CD14-positive monocyte (primary cell): ENCODE results near the gene RERE. TPM values are rescaled to one million over a fixed set of nuclear protein-coding genes. Genes with fewer than 3 reads are reported as not detected.

Source experiments
- DNase-seq, 3 donors: peaks; one replicate each; pipeline ENCODE4 v3.0.0-alpha.2; 2011 to 2022
- H2AFZ ChIP-seq: 2 replicates; pipeline ENCODE4 v1.6.0; 2012; ENCODE audit warnings: mild to moderate bottlenecking, low read depth, low read length, inconsistent platforms; ENCODE audit not compliant: insufficient read depth, poor library complexity, severe bottlenecking
- H3K27ac ChIP-seq, 2 donors: 1 replicate in 1 of 2; 2 replicates in 1 of 2; pipeline ENCODE4 v1.5.1; 2012 to 2013; ENCODE audit warnings: low read length in 2 of 2, control low read depth in 1 of 2, inconsistent platforms in 1 of 2, low read depth in 1 of 2, mild to moderate bottlenecking in 1 of 2
- H3K27me3 ChIP-seq, 2 donors: one replicate each; pipeline versions ENCODE4 v1.6.0 to v1.6.1; 2011 to 2013; ENCODE audit warnings: low read length in 2 of 2; ENCODE audit not compliant: control insufficient read depth in 2 of 2, insufficient read depth in 2 of 2
- H3K36me3 ChIP-seq, 2 donors: replicated peaks in 1 of 2; 1 replicate in 1 of 2; 2 replicates in 1 of 2; pipeline versions ENCODE4 v1.5.1 to v1.6.1; 2012 to 2013; ENCODE audit warnings: low read length in 2 of 2, control low read depth in 1 of 2, inconsistent platforms in 1 of 2, mild to moderate bottlenecking in 1 of 2; ENCODE audit not compliant: insufficient read depth in 2 of 2, control insufficient read depth in 1 of 2
- H3K4me1 ChIP-seq, 2 donors: 1 replicate in 1 of 2; 2 replicates in 1 of 2; pipeline versions ENCODE4 v1.5.1 to v1.6.1; 2012 to 2013; ENCODE audit warnings: low read length in 2 of 2, control low read depth in 1 of 2, inconsistent platforms in 1 of 2, mild to moderate bottlenecking in 1 of 2, moderate library complexity in 1 of 2; ENCODE audit not compliant: insufficient read depth in 2 of 2, control insufficient read depth in 1 of 2
- H3K4me2 ChIP-seq: replicated peaks from 2 replicates; pipeline ENCODE3; 2012; ENCODE audit warnings: low read length, moderate library complexity, mild to moderate bottlenecking; ENCODE audit not compliant: poor library complexity, severe bottlenecking; ENCODE audit errors: extremely low read depth
- H3K4me3 ChIP-seq, 3 experiments: fragments of 200-600 bp in 1 of 3; sonication (generic) in 1 of 3; replicated peaks in 1 of 3; 1 replicate in 2 of 3; 2 replicates in 1 of 3; pipeline ENCODE4 v1.5.1; 2011 to 2013; ENCODE audit warnings: low read length in 3 of 3, mild to moderate bottlenecking in 3 of 3, control low read depth in 2 of 3, low read depth in 2 of 3, inconsistent platforms in 1 of 3, moderate library complexity in 1 of 3
- H3K79me2 ChIP-seq: 2 replicates; pipeline ENCODE4 v1.6.0; 2012; ENCODE audit warnings: mild to moderate bottlenecking, control low read depth, inconsistent platforms, low read length, moderate library complexity; ENCODE audit not compliant: insufficient read depth
- H3K9ac ChIP-seq: 2 replicates; pipeline ENCODE4 v1.6.0; 2017; ENCODE audit warnings: low read length, mild to moderate bottlenecking; ENCODE audit not compliant: insufficient read depth, poor library complexity, severe bottlenecking
- H3K9me3 ChIP-seq, 2 donors: replicated peaks in 1 of 2; 1 replicate in 1 of 2; 2 replicates in 1 of 2; pipeline versions ENCODE4 v1.5.1 to v1.6.1; 2012 to 2013; ENCODE audit warnings: low read length in 2 of 2, control low read depth in 1 of 2; ENCODE audit not compliant: control insufficient read depth in 1 of 2, insufficient read depth in 1 of 2
- H4K20me1 ChIP-seq: 2 replicates; pipeline ENCODE4 v1.6.0; 2012; ENCODE audit warnings: mild to moderate bottlenecking, low read length, control low read depth, moderate library complexity; ENCODE audit not compliant: insufficient read depth
- H3K27ac Mint-ChIP-seq, 7 donors: one replicate each; pipeline ENCODE4 v1.8.0; 2020; ENCODE audit warnings: mild to moderate bottlenecking in 7 of 7, mixed read lengths in 7 of 7, moderate library complexity in 6 of 7, inconsistent platforms in 2 of 7
- H3K27me3 Mint-ChIP-seq, 3 donors: one replicate each; pipeline ENCODE4 v1.8.0; 2021 to 2022; ENCODE audit warnings: low read depth in 3 of 3, mild to moderate bottlenecking in 3 of 3, mixed read lengths in 3 of 3, moderate library complexity in 3 of 3, inconsistent platforms in 1 of 3
- H3K36me3 Mint-ChIP-seq, 2 donors: one replicate each; pipeline ENCODE4 v1.8.0; 2020; ENCODE audit warnings: mixed read lengths in 2 of 2, inconsistent platforms in 1 of 2, mild to moderate bottlenecking in 1 of 2
- H3K4me1 Mint-ChIP-seq: one replicate; pipeline ENCODE4 v1.8.0; 2020; ENCODE audit warnings: mild to moderate bottlenecking, mixed read lengths
- H3K4me3 Mint-ChIP-seq, 2 donors: one replicate each; pipeline ENCODE4 v1.8.0; 2020; ENCODE audit warnings: mild to moderate bottlenecking in 2 of 2, mixed read lengths in 2 of 2, moderate library complexity in 1 of 2
- H3K9me3 Mint-ChIP-seq, 7 donors: one replicate each; pipeline ENCODE4 v1.8.0; 2020 to 2022; ENCODE audit warnings: mixed read lengths in 7 of 7, mild to moderate bottlenecking in 6 of 7, moderate library complexity in 6 of 7, inconsistent platforms in 2 of 7
- WGBS: methylation state at CpG from one replicate; pipeline ENCODE4 v1.1.5; 2013; ENCODE audit warnings: missing lambda C conversion rate; ENCODE audit not compliant: insufficient coverage; 5-methylcytosine and 5-hydroxymethylcytosine counted together
- intact Hi-C, 2 donors: fragments of 100-400 bp; cut with micrococcal nuclease; formaldehyde crosslinking; loops; one replicate each; pipeline versions ENCODE4 v1.15.0 to v1.15.1; 2023
- polyA plus RNA-seq, 3 donors: library from polyadenylated mRNA; depleted of rRNA in 1 of 3; unstranded in 2 of 3; stranded (reverse) in 1 of 3; fragments of 300-500 nt in 2 of 3; fragments of >200 nt in 1 of 3; fragmentation: Illumina TruSeq in 2 of 3; gene quantifications; 1 replicate in 2 of 3; 2 replicates in 1 of 3; pipeline ENCODE4 v1.2.3, GENCODE V29; 2012 to 2021
- TF ChIP-seq, protein P1 (sequence below): fragments of 200-600 bp; IDR thresholded peaks from one replicate; pipeline ENCODE4 v1.8.0; 2022; ENCODE audit warnings: antibody characterized with exemption, mild to moderate bottlenecking

The RERE gene
- polyA plus RNA-seq, 3 donors = 1.2 to 19.4 (median 3.8) TPM

DNA sequence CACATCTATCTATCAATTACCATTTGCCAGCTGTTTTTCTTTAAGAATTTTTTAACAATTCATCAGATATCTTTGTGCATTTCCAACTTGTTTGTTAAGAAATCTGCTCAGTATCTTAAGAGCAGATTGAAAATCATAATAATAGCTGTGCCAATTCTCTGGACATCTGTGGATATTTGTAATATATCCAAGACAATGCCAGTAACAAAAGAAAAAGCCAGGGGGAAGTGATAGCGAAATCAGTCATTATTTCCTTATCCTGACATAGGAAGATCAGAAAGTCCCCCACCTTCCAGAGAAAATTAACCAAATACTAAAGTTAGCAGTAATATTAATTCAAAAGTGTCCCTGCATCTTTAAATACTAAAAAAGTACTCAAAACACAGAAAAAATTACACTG lies 217.1 kb downstream of the RERE start:
- Mint-ChIP-seq H3K4me1 (peaks cover 31% of the 10 kb centered on the region), H3K36me3 (peaks cover 0 to 3% of the 10 kb centered on the region in 2 donors), H3K4me3 (no peak overlapping the region), H3K27me3 (peaks cover 0 to 3% (median 2%) of the 10 kb centered on the region in 3 donors), H3K9me3 (peaks cover 0 to 9% (median 3%) of the 10 kb centered on the region in 7 donors), H3K27ac (peak overlapping the region in 1 of 7 donors; percentile 61)
- no peak overlapping the region for H3K4me3 ChIP-seq
- no peak overlapping the region for H3K9ac ChIP-seq
- H3K27ac ChIP-seq = no peak overlapping the region
- no peaks in the 10 kb centered on the region for H3K9me3 ChIP-seq
- no peak overlapping the region for H2AFZ ChIP-seq
- peaks cover 16 to 29% of the 10 kb centered on the region in 2 donors for H3K4me1 ChIP-seq
- no peaks in the 10 kb centered on the region for H3K27me3 ChIP-seq
- no peaks in the 10 kb centered on the region for H3K79me2 ChIP-seq
- TF ChIP-seq, protein P1, sequence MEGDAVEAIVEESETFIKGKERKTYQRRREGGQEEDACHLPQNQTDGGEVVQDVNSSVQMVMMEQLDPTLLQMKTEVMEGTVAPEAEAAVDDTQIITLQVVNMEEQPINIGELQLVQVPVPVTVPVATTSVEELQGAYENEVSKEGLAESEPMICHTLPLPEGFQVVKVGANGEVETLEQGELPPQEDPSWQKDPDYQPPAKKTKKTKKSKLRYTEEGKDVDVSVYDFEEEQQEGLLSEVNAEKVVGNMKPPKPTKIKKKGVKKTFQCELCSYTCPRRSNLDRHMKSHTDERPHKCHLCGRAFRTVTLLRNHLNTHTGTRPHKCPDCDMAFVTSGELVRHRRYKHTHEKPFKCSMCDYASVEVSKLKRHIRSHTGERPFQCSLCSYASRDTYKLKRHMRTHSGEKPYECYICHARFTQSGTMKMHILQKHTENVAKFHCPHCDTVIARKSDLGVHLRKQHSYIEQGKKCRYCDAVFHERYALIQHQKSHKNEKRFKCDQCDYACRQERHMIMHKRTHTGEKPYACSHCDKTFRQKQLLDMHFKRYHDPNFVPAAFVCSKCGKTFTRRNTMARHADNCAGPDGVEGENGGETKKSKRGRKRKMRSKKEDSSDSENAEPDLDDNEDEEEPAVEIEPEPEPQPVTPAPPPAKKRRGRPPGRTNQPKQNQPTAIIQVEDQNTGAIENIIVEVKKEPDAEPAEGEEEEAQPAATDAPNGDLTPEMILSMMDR = no peak
- WGBS = no CpG with 5 or more reads among the region's 1 CpG
- DNase-seq = no peak
- no peaks in the 10 kb centered on the region for H3K36me3 ChIP-seq
- no peak overlapping the region for H3K4me2 ChIP-seq
- H4K20me1 ChIP-seq = no peaks in the 10 kb centered on the region
- intact Hi-C loops = no loop called here

DNA sequence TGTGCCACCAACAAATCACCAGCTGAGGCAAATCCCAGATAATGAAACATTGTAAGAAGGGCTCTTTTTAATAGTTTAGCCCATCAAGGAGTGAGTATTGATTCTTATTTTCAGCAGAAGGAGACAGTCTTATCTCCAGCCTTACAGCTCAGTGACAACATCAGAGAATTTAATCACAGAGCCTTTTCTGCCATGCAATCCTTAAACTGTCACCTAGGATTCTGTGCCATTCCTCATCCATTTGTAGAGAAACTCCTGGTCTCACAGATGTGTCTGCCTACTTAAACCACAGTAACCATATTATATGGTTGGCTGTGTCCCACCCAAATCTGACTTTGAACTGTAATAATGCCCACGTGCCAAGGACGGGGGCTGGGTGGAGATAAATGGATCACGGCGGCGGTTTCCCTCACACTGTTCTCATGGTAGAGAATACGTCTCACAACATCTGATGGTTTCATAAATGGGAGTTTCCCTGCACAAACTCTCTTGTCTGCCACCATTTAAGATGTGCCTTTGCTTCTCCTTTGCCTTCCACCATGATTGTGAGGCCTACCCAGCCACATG lies 217.7 kb downstream of the RERE start:
- peaks cover 30% of the 10 kb centered on the region for H3K4me1 Mint-ChIP-seq

More for the DNA sequence above, 217.7 kb downstream of the RERE start:
- Histone ChIP-seq H4K20me1 (no peaks in the 10 kb centered on the region), H2AFZ (no peak overlapping the region), H3K27ac (no peak overlapping the region), H3K79me2 (no peaks in the 10 kb centered on the region), H3K4me2 (no peak overlapping the region), H3K4me3 (no peak overlapping the region), H3K36me3 (no peaks in the 10 kb centered on the region), H3K9ac (no peak overlapping the region), H3K4me1 (peaks cover 16 to 29% of the 10 kb centered on the region in 2 donors), H3K27me3 (no peaks in the 10 kb centered on the region), H3K9me3 (no peaks in the 10 kb centered on the region)
- DNase-seq = no peak
- no peak overlapping the region for H3K4me3 Mint-ChIP-seq
- H3K27ac Mint-ChIP-seq = no peak overlapping the region
- H3K36me3 Mint-ChIP-seq = peaks cover 0 to 3% of the 10 kb centered on the region in 2 donors
- intact Hi-C loops = no loop called here
- H3K9me3 Mint-ChIP-seq = peaks cover 0 to 9% (median 3%) of the 10 kb centered on the region in 7 donors
- TF ChIP-seq, protein P1 = no peak
- H3K27me3 Mint-ChIP-seq = peaks cover 0 to 2% (median 0%) of the 10 kb centered on the region in 3 donors
- WGBS = 88% methylated on average over 1 of the region's 6 CpGs
